HG03196 (cell line): ENCODE data around the gene NFATC2.

Experiments used
- ATAC-seq: cut with Tn5 transposase; IDR thresholded peaks from one replicate; pipeline ENCODE4 v1.9.1; 2021; ENCODE audit not compliant: unreplicated experiment

NFATC2 gene

GRCh38 chr20:51380401-51381385, 161.8 kb downstream of the NFATC2 start:
- no peak for ATAC-seq

GRCh38 chr20:51379601-51380341, 162.7 kb downstream of the NFATC2 start:
- no peak for ATAC-seq

- ATAC-seq = no peak
Observed at GRCh38 chr20:51378171-51378928, 164.2 kb downstream of the NFATC2 start.

GRCh38 chr20:51377132-51377531, 165.4 kb downstream of the NFATC2 start:
- no peak for ATAC-seq

- no peak for ATAC-seq
Observed at GRCh38 chr20:51376111-51376510, 166.4 kb downstream of the NFATC2 start.

- ATAC-seq = no peak
Observed at GRCh38 chr20:51375561-51375960, 167.0 kb downstream of the NFATC2 start.

GRCh38 chr20:51374961-51375360, 167.6 kb downstream of the NFATC2 start:
- no peak for ATAC-seq

- no peak for ATAC-seq
Observed at GRCh38 chr20:51374456-51374830, 168.1 kb downstream of the NFATC2 start.

GRCh38 chr20:51373713-51374455, 168.6 kb downstream of the NFATC2 start:
- ATAC-seq = no peak

- ATAC-seq = no peak
Observed at GRCh38 chr20:51372966-51373365, 169.6 kb downstream of the NFATC2 start.

GRCh38 chr20:51372176-51372803, 170.2 kb downstream of the NFATC2 start:
- ATAC-seq = no peak

- ATAC-seq = no peak
Observed at GRCh38 chr20:51371720-51372119, 170.8 kb downstream of the NFATC2 start.

- ATAC-seq = no peak
Observed at GRCh38 chr20:51369503-51369902, 173.0 kb downstream of the NFATC2 start.

- no peak for ATAC-seq
Observed at GRCh38 chr20:51368461-51369211, 173.9 kb downstream of the NFATC2 start.

GRCh38 chr20:51366155-51366886, 176.2 kb downstream of the NFATC2 start:
- no peak for ATAC-seq

- no peak for ATAC-seq
Observed at GRCh38 chr20:51365670-51366069, 176.8 kb downstream of the NFATC2 start.

- no peak for ATAC-seq
Observed at GRCh38 chr20:51363813-51364212, 178.7 kb downstream of the NFATC2 start.

GRCh38 chr20:51363378-51363777, 179.1 kb downstream of the NFATC2 start:
- peak; percentile 78 for ATAC-seq

- no peak for ATAC-seq
Observed at GRCh38 chr20:51362254-51362653, 180.3 kb downstream of the NFATC2 start.
